Activated CD8-positive, alpha-beta memory T cell treated with anti-CD3 and anti-CD28 coated beads, Interleukin-2, amount 50 U/mL, for 1 hour (primary cell): ENCODE results near the gene NHSL2.
"Not testable (repeated sequence)": the region's sequence is repeated elsewhere in the genome, so short reads cannot be mapped to it uniquely, and the experiment has no call there.

Experiments
- DNase-seq: peaks from one replicate; pipeline ENCODE4 v3.0.0-alpha.2; 2020; ENCODE audit errors: extremely low read depth

Gene NHSL2

GRCh38 chrX:71923516-71923915 lies 12.9 kb downstream of the NHSL2 start:
- no peak for DNase-seq

- DNase-seq = no peak
These were observed 16.4 kb downstream of the NHSL2 start for GRCh38 chrX:71927040-71927439.

- DNase-seq = no peak
These were observed 18.2 kb downstream of the NHSL2 start for GRCh38 chrX:71928856-71929255.

- no peak for DNase-seq
These were observed 19.7 kb downstream of the NHSL2 start for GRCh38 chrX:71930298-71930697.

GRCh38 chrX:71935476-71935875 lies 24.8 kb downstream of the NHSL2 start:
- DNase-seq = no peak

DNA sequence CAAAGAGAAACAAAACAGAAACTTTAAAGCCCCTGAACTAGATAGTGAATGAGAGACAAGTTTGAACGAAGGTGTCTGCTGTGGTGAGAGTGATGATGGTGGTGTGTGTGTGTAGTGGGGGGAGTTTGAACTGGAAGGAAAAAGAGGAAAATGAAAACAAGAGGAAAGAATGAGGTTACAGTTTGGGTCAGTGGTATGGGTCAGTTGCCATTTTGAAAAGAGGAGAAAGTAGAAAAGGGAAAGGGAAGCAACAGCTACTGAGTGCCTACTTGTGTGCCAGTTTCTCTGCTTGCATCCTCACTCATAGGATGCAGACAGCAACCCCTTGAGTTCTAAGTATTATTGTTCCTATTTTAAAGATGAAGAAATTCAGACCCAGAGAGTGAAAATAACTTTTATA lies 26.0 kb downstream of the NHSL2 start:
- DNase-seq = no peak

- no peak for DNase-seq
These were observed 27.7 kb downstream of the NHSL2 start for GRCh38 chrX:71938371-71938770.

- DNase-seq = no peak
These were observed 30.5 kb downstream of the NHSL2 start for GRCh38 chrX:71941145-71941544.

GRCh38 chrX:71941776-71942175 lies 31.1 kb downstream of the NHSL2 start:
- DNase-seq = no peak

GRCh38 chrX:71944369-71944768 lies 33.7 kb downstream of the NHSL2 start:
- DNase-seq = no peak

GRCh38 chrX:71945237-71945805 lies 34.7 kb downstream of the NHSL2 start:
- DNase-seq = no peak

GRCh38 chrX:71949363-71949762 lies 38.7 kb downstream of the NHSL2 start:
- DNase-seq = no peak

DNA sequence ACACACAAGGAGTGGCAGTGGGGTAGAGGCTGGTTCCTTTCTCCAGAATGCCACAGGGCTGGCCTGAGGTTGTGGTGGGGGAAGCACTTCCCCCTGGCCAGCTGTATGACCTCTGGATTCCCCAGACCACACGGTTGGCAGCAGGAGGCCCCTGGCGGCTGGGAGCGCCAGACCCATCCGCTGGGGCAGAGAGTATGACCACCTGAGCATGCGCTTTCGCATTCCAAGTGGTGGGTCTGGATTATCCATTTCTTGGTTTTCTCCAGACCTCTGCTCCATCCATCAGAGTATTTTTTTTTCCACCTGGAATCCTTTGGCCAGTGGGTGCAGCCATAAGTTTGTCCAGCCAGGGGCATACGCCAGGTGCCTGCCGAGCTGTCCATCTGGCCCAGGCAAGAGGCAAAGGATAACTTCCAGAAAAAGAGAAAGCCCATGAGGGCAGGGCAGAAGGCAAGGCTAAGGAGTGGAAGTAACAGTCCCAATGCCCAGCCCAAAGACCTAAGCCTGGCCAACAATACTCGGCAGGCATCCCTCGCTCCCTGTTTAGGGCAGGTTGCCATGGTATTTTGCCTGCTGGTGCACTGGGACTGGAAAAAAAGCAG lies 39.3 kb downstream of the NHSL2 start:
- no peak for DNase-seq

DNA sequence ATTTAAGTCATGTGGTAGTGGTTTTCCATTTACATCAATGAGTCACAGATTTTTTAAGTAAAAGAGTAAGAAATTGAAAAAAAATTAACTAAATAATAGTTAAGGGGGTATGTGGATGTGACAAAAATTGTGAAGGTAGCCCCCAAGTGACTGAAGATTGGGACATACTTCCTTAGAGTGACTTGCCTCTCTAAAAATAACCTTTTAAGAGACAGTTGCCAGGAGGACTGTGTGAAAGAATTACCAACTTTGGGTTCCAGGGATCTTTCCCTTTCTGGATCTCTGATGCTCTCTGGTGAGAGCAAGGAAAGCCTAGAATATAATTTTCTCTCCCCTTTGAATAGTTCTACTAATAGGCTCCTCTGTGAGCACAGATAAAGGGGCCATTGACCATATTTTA lies 42.7 kb downstream of the NHSL2 start:
- DNase-seq = no peak

GRCh38 chrX:71953946-71954345 lies 43.3 kb downstream of the NHSL2 start:
- no peak for DNase-seq

GRCh38 chrX:71954458-71954857 lies 43.8 kb downstream of the NHSL2 start:
- no peak for DNase-seq

DNA sequence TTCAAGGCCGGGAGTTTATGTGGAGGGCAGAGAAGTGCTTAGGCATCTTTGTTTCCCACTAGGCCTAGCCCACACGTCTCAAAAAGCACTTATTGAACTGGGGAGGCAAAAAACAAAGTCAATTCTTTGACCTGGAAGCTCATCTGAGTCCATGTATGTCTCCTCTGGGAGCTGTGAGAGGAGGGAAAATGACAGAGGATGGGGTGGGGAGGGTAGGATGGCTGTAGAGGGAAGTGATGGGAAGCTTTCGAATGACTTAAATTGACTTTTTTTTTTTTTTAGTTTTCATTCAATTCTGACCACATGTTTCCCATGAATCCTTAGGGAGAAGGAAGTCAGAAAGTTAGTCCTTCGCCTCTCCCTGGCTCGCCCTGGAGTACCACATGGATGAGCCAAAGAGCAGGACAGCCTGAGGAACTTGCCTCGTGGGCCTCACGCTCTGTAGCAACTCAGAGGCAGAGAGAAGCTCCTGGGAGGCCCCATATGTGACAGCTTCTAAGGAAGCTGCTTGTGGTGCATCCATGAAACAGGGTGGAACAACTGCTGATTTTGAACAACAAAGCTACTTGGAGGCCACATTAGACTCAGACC lies 45.0 kb downstream of the NHSL2 start:
- DNase-seq = no peak

DNA sequence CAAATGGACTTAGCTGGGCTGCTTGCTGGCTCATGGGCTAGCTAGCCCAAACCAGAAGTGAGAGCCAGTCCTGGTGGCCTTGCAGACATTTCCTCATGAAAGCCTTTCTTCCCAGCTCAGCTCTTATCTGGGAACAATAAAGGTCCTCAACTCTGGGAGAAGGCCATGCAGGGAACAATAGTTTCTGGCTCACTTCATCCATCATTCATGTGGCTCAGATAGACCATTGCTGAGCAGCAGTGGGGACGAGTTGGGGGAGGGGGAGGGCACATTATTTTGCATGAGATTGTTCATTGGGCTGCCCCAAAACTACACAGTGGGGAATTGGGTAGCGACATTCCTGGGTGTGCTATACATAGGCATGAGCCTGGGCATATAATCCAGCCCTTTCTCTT lies 47.6 kb downstream of the NHSL2 start:
- no peak for DNase-seq

- not testable (repeated sequence) for DNase-seq
These were observed 53.5 kb downstream of the NHSL2 start for GRCh38 chrX:71964184-71964583.

DNA sequence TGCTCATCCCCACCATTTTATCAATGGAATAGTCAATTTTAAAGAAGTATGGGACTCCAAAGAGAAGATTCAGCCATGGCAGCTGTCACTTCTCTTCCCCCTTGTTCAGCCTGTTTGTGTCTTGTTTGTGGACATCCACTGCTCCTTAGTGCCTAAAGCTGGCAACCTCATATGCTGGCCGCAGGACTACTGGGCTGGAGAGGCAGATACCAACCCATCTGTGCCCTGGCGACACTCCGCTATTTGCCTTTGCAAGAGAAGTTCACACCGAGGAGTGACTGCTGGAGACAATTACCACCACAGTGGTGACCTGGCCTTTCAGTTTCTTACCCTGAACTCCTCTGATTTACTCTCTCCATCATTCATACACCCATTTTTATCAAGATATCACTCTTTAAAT lies 64.3 kb downstream of the NHSL2 start:
- no peak for DNase-seq

GRCh38 chrX:71976753-71977152 lies 66.1 kb downstream of the NHSL2 start:
- no peak for DNase-seq

GRCh38 chrX:71978164-71978563 lies 67.5 kb downstream of the NHSL2 start:
- DNase-seq = no peak

DNA sequence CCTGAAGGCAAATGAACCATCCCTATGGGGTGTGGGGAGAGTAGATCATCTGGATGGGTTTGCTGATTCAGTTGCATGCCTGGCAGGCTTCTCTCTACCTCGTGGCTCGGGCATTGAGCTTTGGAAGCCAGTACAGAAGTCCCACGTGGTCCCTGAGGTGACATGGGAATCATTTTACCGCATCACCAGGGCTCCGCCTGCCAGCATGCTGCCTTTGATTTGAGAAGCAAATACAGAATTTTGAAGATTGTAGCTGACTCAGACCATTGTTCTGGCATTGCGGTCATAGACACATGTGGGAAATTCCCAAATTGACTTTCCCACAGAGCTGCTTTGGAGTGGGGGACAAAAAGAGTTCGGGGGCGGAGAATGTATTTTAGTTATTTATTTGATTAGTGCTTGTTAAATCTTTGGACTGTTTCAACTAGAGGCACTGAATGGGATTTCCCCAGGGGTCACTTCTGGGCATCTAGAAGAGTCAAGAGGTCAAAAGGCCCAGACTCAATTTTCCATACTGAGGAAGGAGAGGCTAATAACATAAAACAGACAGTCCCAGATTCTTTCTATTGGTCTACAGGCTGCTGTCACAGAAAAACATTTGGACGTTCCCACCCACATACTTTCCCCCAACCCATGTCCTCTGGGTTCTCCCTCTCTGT lies 79.3 kb downstream of the NHSL2 start:
- no peak for DNase-seq
